Ascending aorta (tissue), 2 donors: Measurements from ENCODE around the gene IQCB1. TPM values are rescaled to one million over a fixed set of nuclear protein-coding genes. Genes with fewer than 3 reads are reported as not detected.
A peak's percentile ranks its signal among the peaks of the same experiment; 100 is the strongest.
"Not testable (repeated sequence)": the region's sequence is repeated elsewhere in the genome, so short reads cannot be mapped to it uniquely, and the experiment has no call there.

Experiments
- DNase-seq, 2 donors: peaks; one replicate each; pipeline ENCODE4 v3.0.0-alpha.2; 2019; ENCODE audit warnings: low spot score in 2 of 2
- H3K27ac ChIP-seq, 2 donors: fragments of 200-600 bp; sonication (generic); one replicate each; pipeline ENCODE4 v1.5.1; 2016 to 2017; ENCODE audit warnings: mild to moderate bottlenecking in 1 of 2
- H3K27me3 ChIP-seq: fragments of 200-600 bp; sonication (generic); one replicate; pipeline ENCODE4 v1.5.1; 2017
- H3K36me3 ChIP-seq, 2 donors: fragments of 200-600 bp; sonication (generic); one replicate each; pipeline ENCODE4 v1.5.1; 2016
- H3K4me1 ChIP-seq, 2 donors: fragments of 200-600 bp; sonication (generic); one replicate each; pipeline ENCODE4 v1.5.1; 2016 to 2017; ENCODE audit warnings: mild to moderate bottlenecking in 1 of 2
- H3K4me3 ChIP-seq, 2 donors: fragments of 200-600 bp; sonication (generic); one replicate each; pipeline ENCODE4 v1.5.1; 2016 to 2017; ENCODE audit warnings: mild to moderate bottlenecking in 1 of 2
- H3K9me3 ChIP-seq, 2 donors: fragments of 200-600 bp; sonication (generic); one replicate each; pipeline ENCODE4 v1.5.1; 2016
- intact Hi-C: fragments of 100-400 bp; cut with DNase I; formaldehyde crosslinking; loops from one replicate; pipeline ENCODE4 v1.15.1; 2023
- total RNA-seq: library from RNA; depleted of rRNA; stranded (reverse); fragments of >200 nt; gene quantifications from one replicate; pipeline ENCODE4 v1.1.0, GENCODE V29; 2016
- TF ChIP-seq, protein P1 (sequence below), 3 experiments: fragments of 200-600 bp in 2 of 3; fragments of 450-650 bp in 1 of 3; sonication (generic) in 2 of 3; IDR thresholded peaks; one replicate each; pipeline ENCODE4 v1.5.1; 2016 to 2019; ENCODE audit warnings: antibody characterized with exemption in 3 of 3, mild to moderate bottlenecking in 1 of 3, moderate library complexity in 1 of 3

IQCB1 gene
- total RNA-seq, 1 donor from 2014 or later: 2.9 TPM

DNA sequence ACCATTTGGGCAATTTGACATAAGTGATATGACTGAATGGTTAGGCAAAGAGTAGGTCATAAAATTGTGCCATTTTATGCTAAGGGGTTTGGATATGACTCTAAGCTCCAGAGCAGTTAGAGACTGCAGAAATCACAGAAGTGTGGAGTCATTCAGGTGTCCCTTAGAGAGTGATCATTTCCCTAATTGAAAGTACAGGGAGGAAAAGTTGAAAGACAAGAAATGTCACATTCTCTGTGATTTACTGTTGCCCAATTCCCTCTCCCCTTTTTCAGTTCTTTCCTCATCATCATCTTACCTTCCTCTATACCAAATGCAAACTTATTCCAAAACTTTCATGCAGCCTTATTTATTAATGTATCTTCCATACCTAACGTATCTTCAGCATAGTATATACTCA lies 82.6 kb downstream of the IQCB1 start:
- intact Hi-C loops: loop anchor here (10.0 kb wide), 2 partner anchors 633 to 763 kb away; partner anchors contain the start of genes FAM162A, KPNA1 and MIX23
- no peak for DNase-seq
- H3K4me3 ChIP-seq: no peak overlapping the region
- TF ChIP-seq, protein P1, sequence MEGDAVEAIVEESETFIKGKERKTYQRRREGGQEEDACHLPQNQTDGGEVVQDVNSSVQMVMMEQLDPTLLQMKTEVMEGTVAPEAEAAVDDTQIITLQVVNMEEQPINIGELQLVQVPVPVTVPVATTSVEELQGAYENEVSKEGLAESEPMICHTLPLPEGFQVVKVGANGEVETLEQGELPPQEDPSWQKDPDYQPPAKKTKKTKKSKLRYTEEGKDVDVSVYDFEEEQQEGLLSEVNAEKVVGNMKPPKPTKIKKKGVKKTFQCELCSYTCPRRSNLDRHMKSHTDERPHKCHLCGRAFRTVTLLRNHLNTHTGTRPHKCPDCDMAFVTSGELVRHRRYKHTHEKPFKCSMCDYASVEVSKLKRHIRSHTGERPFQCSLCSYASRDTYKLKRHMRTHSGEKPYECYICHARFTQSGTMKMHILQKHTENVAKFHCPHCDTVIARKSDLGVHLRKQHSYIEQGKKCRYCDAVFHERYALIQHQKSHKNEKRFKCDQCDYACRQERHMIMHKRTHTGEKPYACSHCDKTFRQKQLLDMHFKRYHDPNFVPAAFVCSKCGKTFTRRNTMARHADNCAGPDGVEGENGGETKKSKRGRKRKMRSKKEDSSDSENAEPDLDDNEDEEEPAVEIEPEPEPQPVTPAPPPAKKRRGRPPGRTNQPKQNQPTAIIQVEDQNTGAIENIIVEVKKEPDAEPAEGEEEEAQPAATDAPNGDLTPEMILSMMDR (IDR thresholded peaks at IDR 0.05): no peak
- no peaks in the 10 kb centered on the region for H3K27me3 ChIP-seq
- H3K9me3 ChIP-seq: no peaks in the 10 kb centered on the region
- H3K4me1 ChIP-seq: peaks cover 0 to 11% of the 10 kb centered on the region in 2 donors
- no peak overlapping the region for H3K27ac ChIP-seq
- H3K36me3 ChIP-seq: no peaks in the 10 kb centered on the region

DNA sequence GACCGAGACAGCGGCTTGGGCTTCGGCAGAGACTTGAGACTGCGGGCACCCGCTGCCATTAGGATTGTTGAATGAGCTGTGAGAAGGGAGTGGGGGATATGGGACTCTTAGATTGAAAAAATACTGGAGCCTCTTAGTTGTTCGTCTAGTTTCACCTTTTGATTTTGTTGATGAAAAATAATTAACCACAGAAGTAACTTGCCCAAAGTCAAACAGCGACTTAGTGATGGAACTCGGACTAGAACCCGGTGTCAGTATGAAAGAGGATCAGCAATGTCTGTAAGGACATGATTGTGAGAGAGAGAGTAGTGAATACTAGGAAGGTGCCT lies 84.8 kb downstream of the IQCB1 start:
- DNase-seq: no peak
- Histone ChIP-seq H3K9me3 (no peaks in the 10 kb centered on the region), H3K27me3 (no peaks in the 10 kb centered on the region), H3K27ac (peak overlapping the region; percentile 67 to 74), H3K36me3 (no peaks in the 10 kb centered on the region), H3K4me3 (peak overlapping the region; percentile 86 to 95), H3K4me1 (peaks cover 2 to 16% of the 10 kb centered on the region in 2 donors)
- intact Hi-C loops: loop anchor here (10.0 kb wide), 2 partner anchors 635 to 765 kb away; partner anchors contain the start of genes FAM162A, KPNA1 and MIX23
- TF ChIP-seq, protein P1 (IDR thresholded peaks at IDR 0.05): no peak

DNA sequence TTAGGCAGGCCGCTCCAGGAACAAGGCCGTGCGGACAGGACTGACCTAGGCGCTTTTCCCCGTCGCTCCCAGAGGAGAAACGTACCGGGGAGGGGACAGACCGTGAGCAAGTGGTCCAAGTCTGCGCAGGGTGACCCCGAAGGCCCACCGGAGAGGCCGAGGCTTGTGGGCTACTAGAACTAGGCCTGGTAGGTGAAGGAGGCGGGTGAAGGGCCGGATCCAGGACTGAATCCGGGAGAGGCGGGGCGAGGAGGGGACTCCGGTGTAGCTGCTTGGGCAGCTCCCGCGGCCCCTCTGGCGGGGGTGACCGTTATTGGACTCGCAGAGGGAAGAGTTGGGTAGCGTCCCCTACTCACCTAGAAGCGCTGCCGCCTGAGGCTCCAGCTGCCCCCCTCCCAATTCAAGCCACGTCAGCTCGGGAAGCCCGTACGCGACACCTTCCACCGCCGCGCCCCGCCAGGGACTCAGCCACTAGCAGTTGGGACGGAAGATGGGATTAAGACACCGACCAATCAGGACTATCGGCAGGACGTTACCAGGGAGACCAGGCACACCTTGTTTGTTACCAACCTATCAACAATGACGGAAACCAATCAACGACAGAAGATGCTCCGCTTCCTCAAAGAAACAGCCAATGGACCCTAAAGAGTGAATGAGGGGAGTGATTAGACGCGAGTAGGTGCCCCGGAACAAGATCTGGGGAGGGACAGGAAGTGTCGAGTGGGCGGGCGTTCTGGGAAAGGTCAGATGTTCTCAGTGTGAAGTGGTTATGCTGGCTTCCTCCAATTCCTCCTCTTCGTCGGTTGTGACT lies 85.4 kb downstream of the IQCB1 start, which contains the start of gene GOLGB1:
TSS of gene GOLGB1 (minus strand) at position 466 of the 811 bp plus-strand sequence. CDS start 18,770 bp downstream, outside the sequence.
- intact Hi-C loops: loop anchor here (1.0 to 10.0 kb wide), 7 partner anchors 85 to 1657 kb away; partner anchors contain the start of genes EAF2, FAM162A, GSK3B and HSPBAP1
- Histone ChIP-seq H3K27me3 (no peaks in the 10 kb centered on the region), H3K27ac (peak within 1 kb of the TSS; percentile 92 to 97), H3K4me3 (peak within 1 kb of the TSS; percentile 86 to 95), H3K36me3 (no peaks in the 10 kb centered on the region), H3K4me1 (peaks cover 2 to 19% of the 10 kb centered on the region in 2 donors), H3K9me3 (no peaks in the 10 kb centered on the region)
- TF ChIP-seq, protein P1 (IDR thresholded peaks at IDR 0.05): no peak
- peak; percentile 94 to 98 for DNase-seq

DNA sequence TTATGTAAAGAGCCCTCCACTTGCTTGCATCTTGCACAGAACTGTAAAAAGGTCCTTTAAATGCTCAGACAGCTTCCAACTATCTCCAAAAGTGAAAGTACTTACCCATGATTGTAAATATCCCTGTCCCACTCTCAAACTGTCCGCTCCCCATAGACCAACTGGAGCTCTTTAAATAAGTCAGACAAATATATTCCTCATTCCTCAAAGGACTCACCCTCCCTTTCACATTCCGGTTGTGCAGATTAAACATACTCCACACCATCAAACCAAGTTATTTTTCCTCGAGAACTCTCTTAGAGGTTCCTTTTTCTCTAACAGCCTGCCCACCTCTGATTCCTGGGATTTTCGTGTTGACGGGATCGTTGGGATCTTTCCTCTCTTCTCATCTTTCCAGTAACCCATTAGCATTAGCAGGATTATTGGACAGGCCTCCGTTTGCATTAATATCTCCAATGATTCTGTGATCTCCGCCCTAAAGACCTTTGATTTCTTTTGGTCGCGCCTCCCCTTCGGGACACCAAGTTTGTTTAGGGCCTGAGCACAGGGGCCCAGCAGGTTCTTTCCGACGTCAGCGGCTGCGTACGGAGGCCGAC lies 86.1 kb downstream of the IQCB1 start:
- Histone ChIP-seq H3K27me3 (no peaks in the 10 kb centered on the region), H3K4me3 (peak overlapping the region; percentile 86 to 95), H3K4me1 (peaks cover 2 to 19% of the 10 kb centered on the region in 2 donors), H3K36me3 (no peaks in the 10 kb centered on the region), H3K9me3 (no peaks in the 10 kb centered on the region), H3K27ac (peak overlapping the region; percentile 92 to 97)
- intact Hi-C loops: loop anchor here (1.0 to 5.0 kb wide), 5 partner anchors 86 to 1656 kb away; partner anchors contain the start of genes EAF2, GSK3B, HSPBAP1 and IQCB1
- DNase-seq: no peak
- TF ChIP-seq, protein P1 (IDR thresholded peaks at IDR 0.05): no peak

GRCh38 chr3:121747976-121748375 lies 86.9 kb downstream of the IQCB1 start:
- intact Hi-C loops: loop anchor here (2.0 to 5.0 kb wide), 4 partner anchors 87 to 1656 kb away; partner anchors contain the start of genes EAF2, GSK3B, HSPBAP1 and IQCB1

DNA sequence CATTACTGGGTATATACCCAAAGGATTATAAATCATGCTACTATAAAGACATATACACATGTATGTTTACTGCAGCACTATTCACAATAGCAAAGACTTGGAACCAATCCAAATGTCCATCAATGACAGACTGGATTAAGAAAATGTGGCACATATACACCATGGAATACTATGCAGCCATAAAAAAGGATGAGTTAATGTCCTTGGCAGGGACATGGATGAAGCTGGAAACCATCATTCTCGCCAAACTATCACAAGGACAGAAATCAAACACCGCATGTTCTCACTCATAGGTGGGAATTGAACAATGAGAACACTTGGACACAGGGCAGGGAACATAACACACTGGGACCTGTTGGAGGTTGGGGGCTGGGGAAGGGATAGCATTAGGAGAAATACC lies 91.8 kb downstream of the IQCB1 start:
- intact Hi-C loops: not testable (repeated sequence)
- H3K4me1 ChIP-seq: peaks cover 2 to 30% of the 10 kb centered on the region in 2 donors

More at GRCh38 chr3:121747976-121748375, 86.9 kb downstream of the IQCB1 start:
- Histone ChIP-seq H3K27ac (no peak overlapping the region), H3K4me1 (peaks cover 2 to 19% of the 10 kb centered on the region in 2 donors), H3K36me3 (no peaks in the 10 kb centered on the region), H3K27me3 (no peaks in the 10 kb centered on the region), H3K4me3 (peak overlapping the region; percentile 86 to 95), H3K9me3 (no peaks in the 10 kb centered on the region)
- DNase-seq: no peak
- TF ChIP-seq, protein P1 (IDR thresholded peaks at IDR 0.05): no peak

More for the DNA sequence above, 91.8 kb downstream of the IQCB1 start:
- not testable (repeated sequence) for H3K27ac ChIP-seq, H3K27me3 ChIP-seq, H3K9me3 ChIP-seq, H3K36me3 ChIP-seq, H3K4me3 ChIP-seq, DNase-seq
